Measurements from ENCODE around the gene EBNA1BP2.

DNA sequence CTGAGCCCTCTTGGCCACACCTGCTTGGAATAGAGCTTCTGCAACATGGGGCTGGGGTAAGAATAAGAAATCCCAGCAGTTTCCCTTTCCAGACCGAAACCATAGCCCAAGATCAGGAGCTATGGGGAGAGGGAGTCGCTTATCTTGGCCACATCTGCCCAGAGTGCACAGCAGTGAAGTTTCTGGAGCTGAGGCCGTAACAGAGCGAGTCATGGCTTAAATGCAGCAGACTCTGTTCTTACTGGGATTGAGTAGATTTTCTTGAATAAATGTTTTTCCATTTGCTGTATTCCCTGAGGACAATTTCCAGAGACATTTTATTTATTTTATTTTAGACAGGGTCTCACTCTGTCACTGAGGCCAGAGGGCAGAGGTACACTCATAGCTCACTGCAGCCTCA is 33.6 kb upstream of the EBNA1BP2 start:
- TF ChIP-seq, protein P1, sequence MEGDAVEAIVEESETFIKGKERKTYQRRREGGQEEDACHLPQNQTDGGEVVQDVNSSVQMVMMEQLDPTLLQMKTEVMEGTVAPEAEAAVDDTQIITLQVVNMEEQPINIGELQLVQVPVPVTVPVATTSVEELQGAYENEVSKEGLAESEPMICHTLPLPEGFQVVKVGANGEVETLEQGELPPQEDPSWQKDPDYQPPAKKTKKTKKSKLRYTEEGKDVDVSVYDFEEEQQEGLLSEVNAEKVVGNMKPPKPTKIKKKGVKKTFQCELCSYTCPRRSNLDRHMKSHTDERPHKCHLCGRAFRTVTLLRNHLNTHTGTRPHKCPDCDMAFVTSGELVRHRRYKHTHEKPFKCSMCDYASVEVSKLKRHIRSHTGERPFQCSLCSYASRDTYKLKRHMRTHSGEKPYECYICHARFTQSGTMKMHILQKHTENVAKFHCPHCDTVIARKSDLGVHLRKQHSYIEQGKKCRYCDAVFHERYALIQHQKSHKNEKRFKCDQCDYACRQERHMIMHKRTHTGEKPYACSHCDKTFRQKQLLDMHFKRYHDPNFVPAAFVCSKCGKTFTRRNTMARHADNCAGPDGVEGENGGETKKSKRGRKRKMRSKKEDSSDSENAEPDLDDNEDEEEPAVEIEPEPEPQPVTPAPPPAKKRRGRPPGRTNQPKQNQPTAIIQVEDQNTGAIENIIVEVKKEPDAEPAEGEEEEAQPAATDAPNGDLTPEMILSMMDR (conservative IDR thresholded peaks at IDR 0.05; ENCODE audit: low read length): no peak
- TF ChIP-seq EZH2phosphoT487 (IDR thresholded peaks at IDR 0.05; ENCODE audit: borderline replicate concordance): no peak

All from Loucy (cell line).